Keratinocyte (primary cell): ENCODE data around the gene GRIN3B.
A peak's percentile ranks its signal among the peaks of the same experiment; 100 is the strongest.

ENCODE experiments used
- CTCF ChIP-seq, 3 experiments: IDR thresholded peaks in 1 of 3; conservative IDR thresholded peaks in 1 of 3; optimal IDR thresholded peaks in 1 of 3; 2 replicates in 2 of 3; 3 replicates in 1 of 3; pipeline versions ENCODE3 to v1.5.1; 2011; ENCODE audit warnings: low read length in 3 of 3, mild to moderate bottlenecking in 3 of 3, moderate library complexity in 2 of 3, control low read depth in 1 of 3, inconsistent platforms in 1 of 3; ENCODE audit not compliant: insufficient read depth in 2 of 3; ENCODE audit errors: extremely low read depth in 1 of 3
- EZH2 ChIP-seq: IDR thresholded peaks from one replicate; pipeline ENCODE4 v1.6.1; 2012; ENCODE audit warnings: inconsistent platforms, mild to moderate bottlenecking, low read length, moderate library complexity

- TF ChIP-seq CTCF (optimal IDR thresholded peaks at IDR 0.05 in 1 of 3, IDR thresholded peaks at IDR 0.05 in 1 of 3, conservative IDR thresholded peaks at IDR 0.05 in 1 of 3; ENCODE audit: extremely low read depth in 1 of 3, insufficient read depth in 2 of 3, low read length in 3 of 3), result peak in 2 of 3 experiments; percentile 66 to 96
- no peak for TF ChIP-seq EZH2
Measured at GRCh38 chr19:982567-983170, 17.6 kb upstream of the GRIN3B start.
